Retina (tissue), 1 donor: ENCODE data around the gene SYT14.
"Not testable (repeated sequence)": the region's sequence is repeated elsewhere in the genome, so short reads cannot be mapped to it uniquely, and the experiment has no call there.

ENCODE experiments used
- DNase-seq: peaks from one replicate; pipeline ENCODE4 v3.0.0-alpha.2; 2016

SYT14 gene

GRCh38 chr1:209937996-209938959, at the start of gene SYT14:
SYT14 (plus strand) TSS chr1:209938217; CDS start chr1:209938265, 48 bp downstream.
- DNase-seq: peak; percentile 81

DNA sequence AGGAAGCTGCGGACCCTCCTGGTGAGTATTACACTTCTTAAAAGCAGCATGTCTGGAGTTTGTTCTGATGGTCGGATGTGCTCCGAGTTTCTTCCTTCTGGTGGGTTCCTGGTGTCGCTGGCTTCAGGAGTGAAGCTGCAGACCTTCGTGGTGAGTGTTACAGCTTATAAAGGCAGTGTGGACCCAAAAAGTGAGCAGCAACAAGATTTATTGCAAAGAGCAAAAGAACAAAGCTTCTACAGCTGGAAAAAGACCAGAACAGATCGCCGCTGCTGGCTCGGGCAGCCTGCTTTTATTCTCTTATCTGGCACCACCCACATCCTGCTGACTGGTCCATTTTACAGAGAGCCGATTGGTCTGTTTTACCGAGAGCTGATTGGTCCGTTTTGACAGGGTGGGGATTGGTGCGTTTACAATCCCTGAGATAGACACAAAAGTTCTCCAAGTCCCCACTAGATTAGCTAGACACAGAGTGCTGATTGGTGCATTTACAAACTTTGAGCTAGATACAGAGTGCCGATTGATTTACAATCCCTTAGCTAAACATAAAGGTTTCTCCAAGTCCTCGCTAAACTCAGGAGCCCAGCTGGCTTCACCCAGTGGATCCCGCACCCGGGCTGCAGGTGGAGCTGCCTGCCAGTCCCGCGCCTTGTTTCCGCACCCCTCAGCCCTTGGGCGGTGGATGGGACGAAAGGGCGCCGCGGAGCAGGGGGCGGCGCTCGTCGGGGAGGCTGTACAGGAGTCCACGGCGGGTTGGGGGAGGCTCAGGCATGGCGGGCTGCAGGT, 49.5 kb upstream of the SYT14 start:
- not testable (repeated sequence) for DNase-seq

- no peak for DNase-seq
Observed at GRCh38 chr1:209889077-209889418, 49.0 kb upstream of the SYT14 start.

GRCh38 chr1:209890641-209891330, 47.2 kb upstream of the SYT14 start:
- no peak for DNase-seq

DNA sequence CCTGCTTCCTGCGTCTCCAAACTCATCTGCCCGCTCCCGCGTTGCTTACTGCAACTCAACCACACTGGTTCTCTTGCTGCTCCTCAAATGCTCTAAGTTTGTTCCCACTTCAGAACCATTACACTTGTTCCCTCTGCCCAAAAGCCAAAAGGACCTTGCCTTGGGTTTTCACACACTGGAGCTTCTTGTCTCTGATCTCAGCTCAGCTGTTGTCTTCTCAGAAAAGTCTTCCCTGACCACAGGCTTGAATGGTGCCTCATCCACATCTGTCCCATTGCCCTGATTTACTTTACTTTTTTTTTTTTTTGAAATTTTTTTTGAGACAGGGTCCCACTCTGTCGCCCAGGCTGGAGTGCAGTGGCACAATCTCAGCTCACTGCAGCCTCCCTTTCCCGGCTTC, 44.3 kb upstream of the SYT14 start:
- no peak for DNase-seq

DNA sequence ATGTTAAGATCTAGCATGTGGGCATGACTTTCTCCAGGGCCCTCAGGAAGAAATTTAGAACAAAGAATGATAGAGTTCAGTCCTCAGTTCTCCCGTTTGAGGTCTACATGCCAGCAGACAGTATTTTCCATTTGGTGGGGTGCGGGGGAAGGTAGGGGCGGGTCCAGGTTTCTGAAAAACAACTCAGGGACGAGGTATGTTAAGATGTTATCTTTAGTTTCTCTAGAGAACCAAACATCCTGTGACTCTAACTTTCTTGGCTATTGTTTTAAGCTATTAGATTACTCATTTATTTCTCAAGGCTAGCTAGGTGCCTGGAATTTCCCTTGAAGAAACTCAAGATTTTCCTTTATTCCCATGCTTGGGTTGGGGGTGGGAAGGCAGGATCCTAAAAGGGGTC, 42.3 kb upstream of the SYT14 start:
- DNase-seq: no peak

- DNase-seq: no peak
Observed at GRCh38 chr1:209896346-209896745, 41.7 kb upstream of the SYT14 start.

DNA sequence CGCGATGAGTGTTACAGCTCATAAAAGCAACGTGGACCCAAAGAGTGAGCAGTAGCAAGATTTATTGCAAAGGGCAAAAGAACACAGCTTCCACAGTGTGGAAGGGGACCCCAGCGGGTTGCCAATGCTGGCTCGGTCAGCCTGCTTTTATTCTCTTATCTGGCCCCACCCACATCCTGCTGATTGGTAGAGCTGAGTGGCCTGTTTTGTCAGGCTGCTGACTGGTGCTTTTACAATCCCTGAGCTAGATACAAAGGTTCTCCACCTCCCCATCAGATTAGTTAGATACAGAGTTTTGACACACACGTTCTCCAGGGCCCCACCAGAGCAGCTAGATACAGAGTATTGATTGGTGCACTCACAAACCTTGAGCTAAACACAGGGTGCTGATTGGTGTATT, 39.7 kb upstream of the SYT14 start:
- DNase-seq: not testable (repeated sequence)

- DNase-seq: not testable (repeated sequence)
Observed at GRCh38 chr1:209898851-209899250, 39.2 kb upstream of the SYT14 start.

GRCh38 chr1:209899948-209900347, 38.1 kb upstream of the SYT14 start:
- no peak for DNase-seq

DNA sequence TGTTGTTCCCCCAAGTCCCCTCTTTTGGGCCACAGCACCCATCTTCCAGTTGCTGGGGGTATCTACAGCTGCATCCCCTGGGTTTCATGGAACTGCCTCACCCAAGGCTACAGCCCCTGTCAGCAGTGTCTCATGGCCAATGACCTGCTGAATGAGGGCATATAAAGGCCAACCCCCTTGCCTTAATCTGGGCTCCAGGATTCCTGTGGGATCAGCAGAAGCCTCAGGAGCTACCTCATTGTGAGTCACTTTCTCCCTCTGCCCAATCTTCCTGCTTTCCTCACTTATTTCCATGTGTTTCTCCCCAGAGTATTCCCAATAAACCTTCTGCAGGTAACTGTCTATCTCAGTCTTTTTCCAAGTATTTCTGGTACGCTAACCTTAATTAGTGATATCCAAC, 37.3 kb upstream of the SYT14 start:
- DNase-seq: no peak

- DNase-seq: no peak
Observed at GRCh38 chr1:209901211-209901610, 36.8 kb upstream of the SYT14 start.

DNA sequence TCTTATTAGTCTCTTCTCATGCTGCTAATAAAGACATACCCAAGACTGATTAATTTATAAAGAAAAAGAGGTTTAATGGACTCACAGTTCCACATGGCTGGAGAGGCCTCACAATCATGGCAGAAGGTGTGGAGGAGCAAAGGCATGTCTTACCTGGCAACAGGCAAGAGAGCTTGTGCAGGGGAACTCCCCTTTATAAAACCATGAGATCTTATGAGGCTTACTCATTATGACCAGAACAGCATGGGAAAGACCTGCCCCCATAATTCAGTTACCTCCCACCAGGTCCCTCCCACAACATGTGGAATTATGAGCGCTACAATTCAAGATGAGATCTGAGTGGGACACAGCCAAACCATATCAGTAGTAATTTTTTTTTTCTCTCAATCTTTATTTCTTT, 33.2 kb upstream of the SYT14 start:
- not testable (repeated sequence) for DNase-seq

- no peak for DNase-seq
Observed at GRCh38 chr1:209911746-209912145, 26.3 kb upstream of the SYT14 start.

- DNase-seq: no peak
Observed at GRCh38 chr1:209912306-209912705, 25.7 kb upstream of the SYT14 start.

DNA sequence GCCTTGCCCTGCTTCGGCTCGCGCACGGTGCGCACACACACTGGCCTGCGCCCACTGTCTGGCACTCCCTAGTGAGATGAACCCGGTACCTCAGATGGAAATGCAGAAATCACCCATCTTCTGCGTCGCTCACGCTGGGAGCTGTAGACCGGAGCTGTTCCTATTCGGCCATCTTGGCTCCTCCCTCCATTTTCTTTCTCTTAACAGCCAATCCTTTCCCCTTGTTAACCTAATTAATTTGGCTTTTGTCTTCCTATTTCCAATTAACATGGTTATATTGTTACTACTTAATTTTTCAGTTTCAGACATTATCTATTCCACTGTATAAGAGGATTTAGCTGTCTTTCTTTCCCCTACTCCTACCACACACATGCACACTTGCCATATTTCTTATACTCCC, 18.4 kb upstream of the SYT14 start:
- DNase-seq: not testable (repeated sequence)

DNA sequence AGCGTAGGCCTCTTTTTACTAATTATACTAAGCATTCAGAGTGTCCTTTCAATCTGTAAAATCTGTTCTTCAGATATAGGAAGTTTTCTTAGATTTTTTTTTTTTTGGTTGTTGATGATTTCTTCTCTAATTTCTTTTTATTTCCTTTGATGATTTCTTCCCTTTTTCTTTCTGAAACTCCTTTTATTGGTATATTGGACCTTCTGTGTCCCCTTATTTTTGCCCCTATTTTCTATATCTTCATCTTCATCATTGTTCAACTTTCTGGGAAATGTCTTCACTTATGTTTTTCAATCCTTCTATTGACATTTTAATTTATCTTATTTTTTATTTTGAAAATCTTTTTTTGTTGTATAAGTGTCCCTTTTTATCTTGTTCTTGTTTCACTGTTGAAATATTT, 17.2 kb upstream of the SYT14 start:
- DNase-seq: no peak

GRCh38 chr1:209924390-209924789, 13.6 kb upstream of the SYT14 start:
- no peak for DNase-seq

DNA sequence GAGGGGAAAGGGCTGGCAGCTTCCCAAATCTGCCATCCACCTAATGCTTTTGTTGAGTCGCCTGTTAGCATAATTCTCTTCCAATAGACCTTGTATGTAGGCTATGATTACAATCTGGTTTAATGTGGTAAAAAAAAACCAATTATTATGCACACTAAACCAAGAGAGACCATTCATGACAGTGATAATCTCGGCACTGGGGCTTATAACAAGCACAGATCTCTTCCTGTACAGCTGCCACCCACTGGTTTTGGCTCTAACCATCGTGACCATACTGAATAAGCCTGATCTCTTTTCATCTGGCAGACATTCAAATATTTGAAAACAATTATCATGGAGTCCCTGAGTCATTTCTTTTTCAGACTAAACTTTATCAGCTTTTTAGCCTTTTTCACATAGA, 12.0 kb upstream of the SYT14 start:
- DNase-seq: no peak

- no peak for DNase-seq
Observed at GRCh38 chr1:209927466-209927865, 10.6 kb upstream of the SYT14 start.

- no peak for DNase-seq
Observed at GRCh38 chr1:209929751-209930150, 8.3 kb upstream of the SYT14 start.

DNA sequence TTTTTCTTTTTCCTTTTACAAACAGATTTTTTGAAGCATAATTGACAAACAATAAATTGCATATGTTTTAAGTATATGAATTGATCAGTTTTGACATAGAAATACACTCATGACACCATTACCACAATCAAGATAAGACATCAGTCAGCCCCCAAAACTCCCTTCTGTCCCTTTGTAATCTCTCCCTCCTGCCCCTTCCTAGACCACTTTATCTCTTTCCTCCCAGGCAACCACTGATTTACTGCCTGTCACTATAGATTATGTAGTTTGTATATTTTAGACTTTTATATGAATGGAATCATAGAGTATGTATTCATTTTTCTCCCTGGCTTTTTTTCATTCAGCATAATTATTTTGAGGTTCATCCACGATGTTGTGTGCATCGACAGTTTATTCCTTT, 6.9 kb upstream of the SYT14 start:
- DNase-seq: no peak

- no peak for DNase-seq
Observed at GRCh38 chr1:209936125-209936524, 1.9 kb upstream of the SYT14 start.
